GM12875 (cell line): Measurements from ENCODE around the gene TATDN2.

ENCODE experiments used
- H3K4me3 ChIP-seq: one replicate; pipeline ENCODE4 v1.5.1; 2011; ENCODE audit warnings: low read depth, low read length, control low read depth
- CTCF ChIP-seq: IDR thresholded peaks from 2 replicates; pipeline ENCODE4 v1.5.1; 2011; ENCODE audit warnings: low read depth, mild to moderate bottlenecking, control low read depth, inconsistent platforms, low read length, moderate library complexity, borderline replicate concordance; ENCODE audit not compliant: insufficient read depth

Gene TATDN2

GRCh38 chr3:10248984-10249748, 907 bp downstream of the TATDN2 start:
- peak overlapping the region; percentile 91 for H3K4me3 ChIP-seq
- TF ChIP-seq CTCF: no peak

GRCh38 chr3:10249833-10250232, 1.6 kb downstream of the TATDN2 start:
- no peak for TF ChIP-seq CTCF

GRCh38 chr3:10251006-10251405, 2.7 kb downstream of the TATDN2 start:
- TF ChIP-seq CTCF: no peak
- H3K4me3 ChIP-seq: no peak overlapping the region

More at GRCh38 chr3:10249833-10250232, 1.6 kb downstream of the TATDN2 start:
- peak overlapping the region; percentile 91 for H3K4me3 ChIP-seq

- H3K4me3 ChIP-seq: no peak overlapping the region
- TF ChIP-seq CTCF: no peak
Observed at GRCh38 chr3:10253731-10254130, 5.5 kb downstream of the TATDN2 start.

- no peak for TF ChIP-seq CTCF
Observed at GRCh38 chr3:10255835-10256234, 7.6 kb downstream of the TATDN2 start.

GRCh38 chr3:10259036-10259435, 10.8 kb downstream of the TATDN2 start:
- TF ChIP-seq CTCF: no peak
- no peak overlapping the region for H3K4me3 ChIP-seq

More at GRCh38 chr3:10255835-10256234, 7.6 kb downstream of the TATDN2 start:
- H3K4me3 ChIP-seq: no peak overlapping the region

- H3K4me3 ChIP-seq: no peak overlapping the region
- TF ChIP-seq CTCF: no peak
Observed at GRCh38 chr3:10259798-10260197, 11.5 kb downstream of the TATDN2 start.
